SK-N-SH (cell line): ENCODE results near the gene ZC3H7A. TPM values are rescaled to one million over a fixed set of nuclear protein-coding genes. Genes with fewer than 3 reads are reported as not detected.

Experiments
- CTCF ChIA-PET: fragments of 300-600, 350-600 bp; formaldehyde crosslinking; extraction: SDS; loops from one replicate; lab custom pipeline; 2021; lab: Yijun Ruan, JAX
- POLR2A ChIA-PET: fragments of 350-600 bp; sonication (Branson Sonifier 250); formaldehyde crosslinking; extraction: SDS; loops from one replicate; lab custom pipeline; 2020; ENCODE audit warnings: antibody characterized with exemption, inconsistent platforms; lab: Yijun Ruan, JAX
- DNase-seq: peaks from one replicate; pipeline ENCODE4 v3.0.0; 2012
- H2AFZ ChIP-seq: fragments of 200-600 bp; sonication (generic); 2 replicates; pipeline ENCODE4 v1.8.1; 2016; ENCODE audit warnings: antibody characterized with exemption, mild to moderate bottlenecking, low read depth
- H3F3A ChIP-seq: fragments of 200-600 bp; sonication (generic); replicated peaks from 2 replicates; pipeline ENCODE3; 2016; ENCODE audit warnings: antibody characterized with exemption, mild to moderate bottlenecking; ENCODE audit not compliant: insufficient read depth
- H3K27ac ChIP-seq, 2 experiments: fragments of 200-500 bp in 1 of 2; fragments of 200-600 bp in 1 of 2; sonication (Bioruptor generic) in 1 of 2; sonication (generic), shearing (Covaris generic) in 1 of 2; 2 replicates each; pipeline versions ENCODE4 v1.5.1 to v1.6.1; 2014 to 2016; ENCODE audit warnings: low read depth in 2 of 2, inconsistent platforms in 1 of 2, low read length in 1 of 2, mild to moderate bottlenecking in 1 of 2, mixed read lengths in 1 of 2
- H3K27me3 ChIP-seq: fragments of 200-600 bp; sonication (generic), shearing (Covaris generic); 2 replicates; pipeline ENCODE4 v1.6.1; 2016; ENCODE audit warnings: mixed run types; ENCODE audit not compliant: insufficient read depth
- H3K36me3 ChIP-seq, 2 experiments: fragments of 200-500 bp in 1 of 2; fragments of 200-600 bp in 1 of 2; sonication (Bioruptor generic) in 1 of 2; sonication (generic) in 1 of 2; replicated peaks in 1 of 2; 2 replicates each; pipeline versions ENCODE3 to v1.5.1; 2014 to 2016; ENCODE audit warnings: low read length in 1 of 2, mild to moderate bottlenecking in 1 of 2; ENCODE audit not compliant: insufficient read depth in 2 of 2, control insufficient read depth in 1 of 2
- H3K4me1 ChIP-seq, 2 experiments: fragments of 200-500 bp in 1 of 2; fragments of 200-600 bp in 1 of 2; sonication (Bioruptor generic) in 1 of 2; sonication (generic), shearing (Covaris generic) in 1 of 2; 2 replicates each; pipeline versions ENCODE4 v1.5.1 to v1.6.1; 2014 to 2016; ENCODE audit warnings: low read depth in 1 of 2, low read length in 1 of 2, mixed run types in 1 of 2; ENCODE audit not compliant: insufficient read depth in 2 of 2, control insufficient read depth in 1 of 2
- H3K4me2 ChIP-seq: fragments of 200-600 bp; sonication (generic), shearing (Covaris generic); 2 replicates; pipeline ENCODE4 v1.6.1; 2017; ENCODE audit warnings: mixed run types
- H3K4me3 ChIP-seq, 2 experiments: fragments of 200-500 bp in 1 of 2; fragments of 200-600 bp in 1 of 2; sonication (Bioruptor generic) in 1 of 2; sonication (generic), shearing (Covaris generic) in 1 of 2; 2 replicates each; pipeline versions ENCODE4 v1.5.1 to v1.8.1; 2014 to 2016; ENCODE audit warnings: low read depth in 2 of 2, inconsistent platforms in 1 of 2, low read length in 1 of 2, mild to moderate bottlenecking in 1 of 2, mixed read lengths in 1 of 2, moderate library complexity in 1 of 2
- H3K79me2 ChIP-seq: fragments of 200-600 bp; sonication (generic); 2 replicates; pipeline ENCODE4 v1.8.1; 2017; ENCODE audit warnings: mild to moderate bottlenecking; ENCODE audit not compliant: insufficient read depth
- H3K9ac ChIP-seq: fragments of 200-600 bp; sonication (generic); 2 replicates; pipeline ENCODE4 v1.6.1; 2017; ENCODE audit warnings: mixed run types
- H3K9me2 ChIP-seq: fragments of 200-600 bp; sonication (generic); 2 replicates; pipeline ENCODE4 v1.6.1; 2017; ENCODE audit warnings: mixed run types
- H3K9me3 ChIP-seq: fragments of 200-600 bp; sonication (generic); 2 replicates; pipeline ENCODE4 v1.6.1; 2017; ENCODE audit warnings: mixed run types, mild to moderate bottlenecking, moderate library complexity
- H4K20me1 ChIP-seq: fragments of 200-600 bp; sonication (generic); 2 replicates; pipeline ENCODE4 v1.6.1; 2017; ENCODE audit warnings: mild to moderate bottlenecking, mixed run types; ENCODE audit not compliant: insufficient read depth
- CHD2 ChIP-seq: fragments of 150-350 bp; IDR thresholded peaks from 2 replicates; pipeline ENCODE4 v1.6.1; 2018; ENCODE audit warnings: low read length; ENCODE audit not compliant: partially characterized antibody
- ELF1 ChIP-seq: IDR thresholded peaks from 2 replicates; pipeline ENCODE4 v1.4.0; 2012
- EP300 ChIP-seq, 2 experiments: IDR thresholded peaks; 2 replicates each; pipeline versions ENCODE4 v1.4.0 to v1.6.1; 2012; ENCODE audit warnings: borderline replicate concordance in 1 of 2, low read depth in 1 of 2, low read length in 1 of 2
- EZH2phosphoT487 ChIP-seq: fragments of 200-600 bp; sonication (generic); IDR thresholded peaks from 2 replicates; pipeline ENCODE4 v1.6.1; 2017; ENCODE audit warnings: low read depth, mixed run types, mild to moderate bottlenecking, antibody characterized with exemption, moderate library complexity, borderline replicate concordance
- FOSL2 ChIP-seq: IDR thresholded peaks from 2 replicates; pipeline ENCODE4 v1.4.0; 2012; ENCODE audit warnings: low read depth, mild to moderate bottlenecking, moderate library complexity, borderline replicate concordance
- FOXJ3 ChIP-seq: sonication (generic); formaldehyde crosslinking; IDR thresholded peaks from 2 replicates; pipeline ENCODE4 v1.5.1; 2020; ENCODE audit warnings: mild to moderate bottlenecking, missing genetic modification reagents
- GABPA ChIP-seq: IDR thresholded peaks from 2 replicates; pipeline ENCODE4 v1.4.0; 2012; ENCODE audit warnings: low read depth, mild to moderate bottlenecking
- GATA2 ChIP-seq: sonication (generic); formaldehyde crosslinking; IDR thresholded peaks from 2 replicates; pipeline ENCODE4 v1.5.0; 2020; ENCODE audit warnings: mild to moderate bottlenecking, missing genetic modification reagents
- JUND ChIP-seq: IDR thresholded peaks from 2 replicates; pipeline ENCODE4 v1.4.0; 2012
- MEF2A ChIP-seq: IDR thresholded peaks from 2 replicates; pipeline ENCODE4 v1.4.0; 2012; ENCODE audit warnings: low read depth, borderline replicate concordance
- POLR2AphosphoS5 ChIP-seq: IDR thresholded peaks from 2 replicates; pipeline ENCODE4 v1.6.1; 2012; ENCODE audit warnings: low read depth, low read length
- RAD21 ChIP-seq: IDR thresholded peaks from 2 replicates; pipeline ENCODE4 v1.6.1; 2012; ENCODE audit warnings: mild to moderate bottlenecking, low read length
- RXRA ChIP-seq: IDR thresholded peaks from 2 replicates; pipeline ENCODE4 v1.4.0; 2012; ENCODE audit warnings: low read depth, mild to moderate bottlenecking, borderline replicate concordance
- TAF1 ChIP-seq: IDR thresholded peaks from 2 replicates; pipeline ENCODE4 v1.6.1; 2012; ENCODE audit warnings: low read depth, mild to moderate bottlenecking, low read length, moderate library complexity, borderline replicate concordance
- WGBS: methylation state at CpG from one replicate; pipeline ENCODE4 v1.1.6; 2017; ENCODE audit warnings: low lambda C conversion rate; 5-methylcytosine and 5-hydroxymethylcytosine counted together
- polyA plus RNA-seq, 3 experiments: library from polyadenylated mRNA; depleted of rRNA; stranded (reverse); fragments of >200 nt; gene quantifications; 2 replicates each; pipeline ENCODE4 v1.2.3, GENCODE V29; 2012
- TF ChIP-seq, protein P1 (sequence below): fragments of 150-350 bp; IDR thresholded peaks from 2 replicates; pipeline ENCODE4 v1.6.1; 2017; ENCODE audit warnings: antibody characterized with exemption, low read length, low read depth, borderline replicate concordance
- TF ChIP-seq, protein P2 (sequence below): fragments of 150-350 bp; IDR thresholded peaks from 2 replicates; pipeline ENCODE4 v1.6.1; 2016; ENCODE audit warnings: mild to moderate bottlenecking, low read depth, low read length
- TF ChIP-seq, protein P3 (sequence below): IDR thresholded peaks from 2 replicates; pipeline ENCODE4 v1.4.0; 2012; ENCODE audit warnings: low read depth
- TF ChIP-seq, protein P4 (sequence below): IDR thresholded peaks from 2 replicates; pipeline ENCODE4; 2012
- TF ChIP-seq, protein P5 (sequence below): fragments of 200-600 bp; sonication (generic); IDR thresholded peaks from 2 replicates; pipeline ENCODE4 v1.6.1; 2017; ENCODE audit warnings: antibody characterized with exemption, mild to moderate bottlenecking, moderate library complexity

The ZC3H7A gene
- polyA plus RNA-seq, 1 of the 3 experiments (the other 2 are of a cell fraction) = 31.9 TPM

DNA sequence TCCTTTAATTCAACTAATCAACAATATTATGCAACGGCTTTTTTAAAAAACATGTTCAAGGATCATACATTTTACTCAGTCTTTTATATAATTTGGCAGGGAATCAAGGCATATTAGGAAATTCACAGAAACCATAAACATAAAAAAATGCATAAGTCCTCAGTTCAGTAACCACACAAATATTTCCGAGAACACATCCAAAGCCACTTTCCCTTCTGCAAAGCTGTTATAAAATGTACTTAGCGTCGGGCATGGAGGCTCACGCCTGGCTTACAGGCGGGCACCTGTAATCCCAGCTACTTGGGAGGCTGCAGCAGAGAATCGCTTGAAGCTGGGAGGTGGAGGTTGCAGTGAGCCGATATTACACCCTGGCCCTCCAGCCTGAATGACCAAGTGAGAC, 9.7 kb upstream of the ZC3H7A start:
- Histone ChIP-seq H3K79me2 (no peaks in the 10 kb centered on the region), H3K4me3 (no peak overlapping the region), H3K4me1 (no peaks in the 10 kb centered on the region; a peak in 1 of 4 replicates), H3K9ac (no peak overlapping the region), H4K20me1 (no peaks in the 10 kb centered on the region), H3K27me3 (no peaks in the 10 kb centered on the region), H3K9me3 (no peaks in the 10 kb centered on the region), H3K4me2 (no peak overlapping the region), H3K27ac (no peak overlapping the region), H2AFZ (no peak overlapping the region), H3F3A (peaks cover 7% of the 10 kb centered on the region), H3K9me2 (no peaks in the 10 kb centered on the region), H3K36me3 (no peaks in the 10 kb centered on the region)
- TF ChIP-seq, protein P1, sequence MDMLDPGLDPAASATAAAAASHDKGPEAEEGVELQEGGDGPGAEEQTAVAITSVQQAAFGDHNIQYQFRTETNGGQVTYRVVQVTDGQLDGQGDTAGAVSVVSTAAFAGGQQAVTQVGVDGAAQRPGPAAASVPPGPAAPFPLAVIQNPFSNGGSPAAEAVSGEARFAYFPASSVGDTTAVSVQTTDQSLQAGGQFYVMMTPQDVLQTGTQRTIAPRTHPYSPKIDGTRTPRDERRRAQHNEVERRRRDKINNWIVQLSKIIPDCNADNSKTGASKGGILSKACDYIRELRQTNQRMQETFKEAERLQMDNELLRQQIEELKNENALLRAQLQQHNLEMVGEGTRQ = no peak
- TF ChIP-seq, protein P2, sequence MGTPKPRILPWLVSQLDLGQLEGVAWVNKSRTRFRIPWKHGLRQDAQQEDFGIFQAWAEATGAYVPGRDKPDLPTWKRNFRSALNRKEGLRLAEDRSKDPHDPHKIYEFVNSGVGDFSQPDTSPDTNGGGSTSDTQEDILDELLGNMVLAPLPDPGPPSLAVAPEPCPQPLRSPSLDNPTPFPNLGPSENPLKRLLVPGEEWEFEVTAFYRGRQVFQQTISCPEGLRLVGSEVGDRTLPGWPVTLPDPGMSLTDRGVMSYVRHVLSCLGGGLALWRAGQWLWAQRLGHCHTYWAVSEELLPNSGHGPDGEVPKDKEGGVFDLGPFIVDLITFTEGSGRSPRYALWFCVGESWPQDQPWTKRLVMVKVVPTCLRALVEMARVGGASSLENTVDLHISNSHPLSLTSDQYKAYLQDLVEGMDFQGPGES = no peak
- TF ChIP-seq RXRA (no peak), POLR2AphosphoS5 (no peak), GABPA (no peak), EZH2phosphoT487 (no peak), RAD21 (no peak), MEF2A (no peak), CHD2 (no peak), FOSL2 (no peak), ELF1 (no peak), FOXJ3 (CRISPR knock-in tag) (no peak), TAF1 (no peak), GATA2 (CRISPR knock-in tag) (no peak), EP300 (IDR thresholded peaks at IDR 0.05; ENCODE audit: borderline replicate concordance in 1 of 2, low read depth in 1 of 2, low read length in 1 of 2) (no peak), JUND (no peak)
- TF ChIP-seq, protein P3, sequence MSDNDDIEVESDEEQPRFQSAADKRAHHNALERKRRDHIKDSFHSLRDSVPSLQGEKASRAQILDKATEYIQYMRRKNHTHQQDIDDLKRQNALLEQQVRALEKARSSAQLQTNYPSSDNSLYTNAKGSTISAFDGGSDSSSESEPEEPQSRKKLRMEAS = no peak
- TF ChIP-seq, protein P4, sequence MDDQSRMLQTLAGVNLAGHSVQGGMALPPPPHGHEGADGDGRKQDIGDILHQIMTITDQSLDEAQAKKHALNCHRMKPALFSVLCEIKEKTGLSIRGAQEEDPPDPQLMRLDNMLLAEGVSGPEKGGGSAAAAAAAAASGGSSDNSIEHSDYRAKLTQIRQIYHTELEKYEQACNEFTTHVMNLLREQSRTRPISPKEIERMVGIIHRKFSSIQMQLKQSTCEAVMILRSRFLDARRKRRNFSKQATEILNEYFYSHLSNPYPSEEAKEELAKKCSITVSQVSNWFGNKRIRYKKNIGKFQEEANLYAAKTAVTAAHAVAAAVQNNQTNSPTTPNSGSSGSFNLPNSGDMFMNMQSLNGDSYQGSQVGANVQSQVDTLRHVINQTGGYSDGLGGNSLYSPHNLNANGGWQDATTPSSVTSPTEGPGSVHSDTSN = no peak
- TF ChIP-seq, protein P5, sequence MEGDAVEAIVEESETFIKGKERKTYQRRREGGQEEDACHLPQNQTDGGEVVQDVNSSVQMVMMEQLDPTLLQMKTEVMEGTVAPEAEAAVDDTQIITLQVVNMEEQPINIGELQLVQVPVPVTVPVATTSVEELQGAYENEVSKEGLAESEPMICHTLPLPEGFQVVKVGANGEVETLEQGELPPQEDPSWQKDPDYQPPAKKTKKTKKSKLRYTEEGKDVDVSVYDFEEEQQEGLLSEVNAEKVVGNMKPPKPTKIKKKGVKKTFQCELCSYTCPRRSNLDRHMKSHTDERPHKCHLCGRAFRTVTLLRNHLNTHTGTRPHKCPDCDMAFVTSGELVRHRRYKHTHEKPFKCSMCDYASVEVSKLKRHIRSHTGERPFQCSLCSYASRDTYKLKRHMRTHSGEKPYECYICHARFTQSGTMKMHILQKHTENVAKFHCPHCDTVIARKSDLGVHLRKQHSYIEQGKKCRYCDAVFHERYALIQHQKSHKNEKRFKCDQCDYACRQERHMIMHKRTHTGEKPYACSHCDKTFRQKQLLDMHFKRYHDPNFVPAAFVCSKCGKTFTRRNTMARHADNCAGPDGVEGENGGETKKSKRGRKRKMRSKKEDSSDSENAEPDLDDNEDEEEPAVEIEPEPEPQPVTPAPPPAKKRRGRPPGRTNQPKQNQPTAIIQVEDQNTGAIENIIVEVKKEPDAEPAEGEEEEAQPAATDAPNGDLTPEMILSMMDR = no peak
- DNase-seq = no peak
- ChIA-PET CTCF (interaction anchor here (1.3 kb wide), 1 partner anchor 549 kb away, joined by 3 read pairs; no protein-coding TSS in a partner anchor), POLR2A (no interaction called here)
- 85% methylated on average over 8 of the region's 8 CpGs for WGBS
